Stimulated activated CD4-positive, alpha-beta T cell treated with anti-CD3 and anti-CD28 coated beads, Interleukin-12 subunit alpha, Interleukin-12 subunit beta, amount 100 ng/mL, for 24 hours (primary cell): ENCODE results near the gene IQGAP2.
"Not testable (repeated sequence)": the region's sequence is repeated elsewhere in the genome, so short reads cannot be mapped to it uniquely, and the experiment has no call there.

Experiments used
- DNase-seq, 2 experiments: peaks; one replicate each; pipeline ENCODE4 v3.0.0-alpha.2; 2020; ENCODE audit warnings: low read depth in 2 of 2

Gene IQGAP2, protein sequence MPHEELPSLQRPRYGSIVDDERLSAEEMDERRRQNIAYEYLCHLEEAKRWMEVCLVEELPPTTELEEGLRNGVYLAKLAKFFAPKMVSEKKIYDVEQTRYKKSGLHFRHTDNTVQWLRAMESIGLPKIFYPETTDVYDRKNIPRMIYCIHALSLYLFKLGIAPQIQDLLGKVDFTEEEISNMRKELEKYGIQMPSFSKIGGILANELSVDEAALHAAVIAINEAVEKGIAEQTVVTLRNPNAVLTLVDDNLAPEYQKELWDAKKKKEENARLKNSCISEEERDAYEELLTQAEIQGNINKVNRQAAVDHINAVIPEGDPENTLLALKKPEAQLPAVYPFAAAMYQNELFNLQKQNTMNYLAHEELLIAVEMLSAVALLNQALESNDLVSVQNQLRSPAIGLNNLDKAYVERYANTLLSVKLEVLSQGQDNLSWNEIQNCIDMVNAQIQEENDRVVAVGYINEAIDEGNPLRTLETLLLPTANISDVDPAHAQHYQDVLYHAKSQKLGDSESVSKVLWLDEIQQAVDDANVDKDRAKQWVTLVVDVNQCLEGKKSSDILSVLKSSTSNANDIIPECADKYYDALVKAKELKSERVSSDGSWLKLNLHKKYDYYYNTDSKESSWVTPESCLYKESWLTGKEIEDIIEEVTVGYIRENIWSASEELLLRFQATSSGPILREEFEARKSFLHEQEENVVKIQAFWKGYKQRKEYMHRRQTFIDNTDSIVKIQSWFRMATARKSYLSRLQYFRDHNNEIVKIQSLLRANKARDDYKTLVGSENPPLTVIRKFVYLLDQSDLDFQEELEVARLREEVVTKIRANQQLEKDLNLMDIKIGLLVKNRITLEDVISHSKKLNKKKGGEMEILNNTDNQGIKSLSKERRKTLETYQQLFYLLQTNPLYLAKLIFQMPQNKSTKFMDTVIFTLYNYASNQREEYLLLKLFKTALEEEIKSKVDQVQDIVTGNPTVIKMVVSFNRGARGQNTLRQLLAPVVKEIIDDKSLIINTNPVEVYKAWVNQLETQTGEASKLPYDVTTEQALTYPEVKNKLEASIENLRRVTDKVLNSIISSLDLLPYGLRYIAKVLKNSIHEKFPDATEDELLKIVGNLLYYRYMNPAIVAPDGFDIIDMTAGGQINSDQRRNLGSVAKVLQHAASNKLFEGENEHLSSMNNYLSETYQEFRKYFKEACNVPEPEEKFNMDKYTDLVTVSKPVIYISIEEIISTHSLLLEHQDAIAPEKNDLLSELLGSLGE (N-terminal part only)

DNA sequence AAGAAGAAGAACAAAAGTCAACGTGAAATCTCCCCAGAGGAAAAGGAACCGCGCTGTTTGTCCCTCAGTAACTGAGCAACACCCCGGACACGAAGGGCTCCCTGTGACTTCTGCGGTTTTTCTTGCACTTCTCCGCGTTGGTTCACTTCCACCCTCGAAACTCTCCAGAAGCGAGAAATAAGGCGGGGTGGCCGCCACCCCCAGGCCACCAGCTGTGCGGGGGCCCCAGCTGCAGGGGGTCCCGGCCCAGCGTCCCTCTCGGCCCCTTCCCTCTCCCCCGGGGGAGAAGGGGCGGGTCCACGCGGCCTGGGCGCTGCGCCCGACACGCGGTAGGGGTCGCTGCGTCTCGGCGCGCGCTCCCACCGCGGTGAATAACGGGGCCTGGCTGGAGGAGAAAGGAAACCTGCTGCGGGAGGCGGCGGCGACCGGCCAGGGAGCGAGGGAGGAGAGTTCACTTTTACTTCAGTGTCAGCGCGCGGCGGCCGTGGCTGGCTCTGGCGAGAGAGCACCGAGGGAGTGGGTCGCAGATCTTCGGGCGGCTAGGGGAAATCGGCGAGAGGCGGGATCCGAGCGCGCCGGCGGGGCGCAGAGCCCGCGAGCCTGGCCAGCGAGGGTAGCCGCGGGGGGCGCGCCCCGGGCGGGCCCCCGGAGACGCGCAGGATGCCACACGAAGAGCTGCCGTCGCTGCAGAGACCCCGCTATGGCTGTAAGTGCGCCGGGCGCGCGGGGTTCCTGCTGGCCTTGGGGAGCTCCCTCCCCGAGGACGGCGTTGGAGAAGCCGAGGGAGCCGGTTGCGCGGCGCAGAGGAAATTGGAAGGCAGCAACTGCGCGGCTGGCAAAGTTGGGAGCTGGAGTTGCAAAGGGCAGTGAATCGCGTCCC lies at the start of gene IQGAP2:
Gene IQGAP2, plus strand, starts transcription at position 400 of the 880 bp plus-strand sequence. Its CDS starts 261 bp downstream, at position 661.
- DNase-seq, result peak; percentile 65

DNA sequence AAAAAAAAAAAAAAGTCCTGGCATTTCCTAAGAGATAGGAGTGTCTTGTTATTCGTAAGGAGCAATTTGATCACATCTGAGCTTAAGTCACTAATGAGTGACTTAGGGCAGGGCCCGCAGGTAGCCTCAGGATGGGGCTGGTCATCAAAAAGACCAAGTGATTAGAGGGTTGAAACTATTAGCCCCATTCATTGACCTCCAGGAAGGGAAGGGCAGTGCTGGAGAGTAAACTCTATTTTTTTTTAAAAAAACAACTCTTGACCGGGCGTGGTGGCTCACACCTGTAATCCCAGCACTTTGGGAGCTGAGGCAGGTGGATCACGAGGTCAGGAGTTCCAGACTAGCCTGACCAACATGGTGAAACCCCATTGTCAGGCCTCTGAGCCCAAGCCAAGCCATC lies 46.2 kb upstream of the IQGAP2 start:
- DNase-seq, result no peak

DNA sequence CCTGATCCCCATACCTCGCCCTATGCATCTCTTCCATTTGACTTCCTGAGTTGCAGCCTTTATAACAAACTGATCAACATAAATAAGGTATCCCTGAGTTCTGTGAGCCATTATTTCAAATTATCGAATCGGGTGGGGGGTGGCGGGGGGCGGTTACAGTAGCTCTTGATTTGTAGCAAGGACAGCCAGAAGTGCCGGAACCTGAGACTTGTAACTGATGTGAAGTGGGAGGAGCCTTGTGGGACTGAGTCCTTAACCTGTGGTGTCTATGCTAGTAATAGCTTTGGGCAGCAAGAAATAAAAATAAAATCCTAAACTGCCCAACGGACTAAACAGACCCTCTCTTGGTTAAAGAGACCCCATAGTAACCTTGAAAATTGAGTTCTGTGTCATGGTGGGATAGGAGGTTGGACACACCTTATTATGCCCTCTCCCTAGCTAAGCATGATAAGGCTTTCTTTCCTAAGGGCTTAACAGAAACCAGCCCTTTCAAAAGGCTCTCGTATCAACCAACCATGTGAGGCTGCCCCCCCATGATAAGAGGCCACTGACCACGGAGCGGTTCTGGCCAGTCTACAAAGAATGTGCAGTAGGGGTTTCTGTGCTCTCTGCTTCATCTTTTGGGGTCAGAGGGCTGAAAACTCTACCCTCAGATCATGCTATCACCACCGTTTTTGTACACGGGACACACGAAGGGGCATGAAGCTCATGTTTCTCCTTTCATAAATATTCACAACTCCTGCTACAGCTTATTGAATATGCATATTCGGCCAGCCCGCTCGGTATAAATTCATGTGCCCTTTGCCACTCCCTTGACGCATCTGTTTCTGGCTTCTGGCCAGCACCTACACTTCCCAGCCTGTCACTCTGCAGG lies 39.5 kb upstream of the IQGAP2 start:
- DNase-seq, result no peak

DNA sequence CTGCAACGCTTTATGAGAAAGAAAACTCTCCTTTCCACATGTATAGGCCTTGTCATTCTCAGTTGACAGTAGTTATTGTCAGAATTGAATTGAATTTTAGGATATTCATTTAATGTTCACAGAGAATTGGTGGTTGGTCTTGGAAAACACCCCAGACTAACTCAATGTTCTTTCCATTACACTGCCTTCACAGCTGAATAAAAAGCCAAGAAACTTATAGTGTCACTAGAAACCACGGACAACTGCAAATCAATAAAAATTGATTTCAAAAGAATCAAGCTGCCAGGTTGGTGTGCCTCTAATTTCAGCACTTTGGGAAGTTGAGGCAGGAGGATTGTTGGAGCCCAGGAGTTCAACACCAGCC lies 38.9 kb upstream of the IQGAP2 start:
- DNase-seq, result no peak

DNA sequence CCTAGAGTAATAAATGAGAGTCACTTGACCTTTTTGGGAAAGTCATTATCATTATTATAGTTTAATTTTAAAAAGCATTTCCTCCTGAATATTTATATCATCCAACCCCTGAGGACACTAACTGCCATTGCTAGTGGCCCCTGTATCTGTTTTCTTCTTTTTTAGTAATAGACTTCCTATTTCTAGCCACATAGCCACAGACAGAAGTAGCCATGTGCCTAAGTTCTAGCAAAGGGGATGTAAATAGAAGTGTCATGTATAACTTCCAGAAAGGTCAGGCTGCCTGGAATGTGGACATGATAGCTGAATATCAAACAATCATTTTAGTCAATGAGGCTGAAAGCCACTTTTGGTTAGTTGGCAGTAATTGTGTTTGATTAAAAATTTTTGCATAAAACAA lies 37.5 kb upstream of the IQGAP2 start:
- no peak for DNase-seq

DNA sequence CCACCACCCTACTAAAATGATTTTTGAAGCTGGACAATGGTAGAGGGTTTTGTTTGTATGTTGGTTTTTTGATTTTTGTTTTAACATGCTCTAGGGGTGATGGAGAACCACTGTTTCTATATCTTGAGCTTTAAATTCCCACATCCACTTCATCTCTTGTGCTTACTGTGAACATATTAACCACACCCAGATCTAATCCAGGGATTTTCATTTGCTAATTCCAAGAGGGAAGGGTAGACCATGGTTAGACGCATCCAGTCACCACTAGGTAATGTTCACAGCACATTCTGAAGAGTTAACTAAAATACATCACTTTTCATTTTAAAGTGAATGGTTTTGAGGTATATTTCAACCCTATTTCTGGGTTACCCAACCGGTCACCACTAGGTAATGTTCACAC lies 36.5 kb upstream of the IQGAP2 start:
- no peak for DNase-seq

DNA sequence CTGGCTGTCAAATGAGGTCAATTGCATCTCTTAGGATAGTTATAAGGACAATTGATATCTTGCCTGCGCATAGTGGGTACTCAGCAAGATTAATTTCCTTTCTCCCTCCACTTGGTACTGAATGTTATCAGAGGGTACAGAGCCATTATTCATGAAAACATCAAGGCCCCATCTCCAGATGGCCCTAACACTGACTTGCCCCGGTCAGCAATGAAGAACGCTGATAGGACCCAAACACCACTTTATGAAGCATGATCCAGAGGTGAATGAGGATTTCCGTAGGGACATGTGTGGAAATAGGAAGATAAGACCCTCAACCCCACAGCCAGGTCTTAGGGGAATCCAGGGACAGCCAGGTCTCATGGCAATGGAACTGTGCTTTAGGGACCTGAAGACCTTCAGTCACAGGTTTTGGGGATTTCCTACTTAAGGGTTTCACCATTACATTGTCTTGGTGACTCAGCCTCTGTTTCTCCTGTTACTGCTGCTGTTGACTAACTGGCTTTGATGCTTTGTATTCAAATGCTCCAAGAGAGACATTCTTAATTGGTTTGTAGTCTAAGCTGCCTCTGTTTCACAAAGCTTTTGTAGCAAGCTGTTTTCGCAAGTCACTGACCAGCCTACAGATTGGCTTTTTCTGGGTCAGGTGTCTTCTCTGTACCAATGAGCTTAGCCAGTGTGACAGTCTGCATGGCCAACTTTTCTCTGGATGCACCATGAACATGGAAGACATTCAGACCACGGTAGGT lies 35.3 kb upstream of the IQGAP2 start:
- DNase-seq, result peak in 1 of 2 experiments; percentile 7

DNA sequence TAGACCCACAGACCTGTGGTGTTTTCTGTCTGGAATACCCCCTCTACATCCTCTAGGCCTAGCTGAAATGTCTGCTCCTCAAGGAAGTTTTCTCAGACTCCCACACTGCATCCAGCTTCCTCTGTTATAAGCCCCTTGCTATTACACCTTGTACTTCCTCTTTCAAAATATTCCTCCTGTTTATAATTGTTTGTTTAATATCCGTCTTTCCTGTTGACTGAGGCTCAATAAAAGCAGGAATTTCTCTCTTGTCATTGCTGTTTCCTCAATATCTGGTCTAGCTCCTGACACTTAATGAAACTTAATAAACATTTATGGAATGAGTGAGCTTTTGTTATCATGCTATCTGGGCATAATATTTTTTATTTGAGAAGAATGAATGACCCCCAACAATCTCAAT lies 34.1 kb upstream of the IQGAP2 start:
- no peak for DNase-seq

DNA sequence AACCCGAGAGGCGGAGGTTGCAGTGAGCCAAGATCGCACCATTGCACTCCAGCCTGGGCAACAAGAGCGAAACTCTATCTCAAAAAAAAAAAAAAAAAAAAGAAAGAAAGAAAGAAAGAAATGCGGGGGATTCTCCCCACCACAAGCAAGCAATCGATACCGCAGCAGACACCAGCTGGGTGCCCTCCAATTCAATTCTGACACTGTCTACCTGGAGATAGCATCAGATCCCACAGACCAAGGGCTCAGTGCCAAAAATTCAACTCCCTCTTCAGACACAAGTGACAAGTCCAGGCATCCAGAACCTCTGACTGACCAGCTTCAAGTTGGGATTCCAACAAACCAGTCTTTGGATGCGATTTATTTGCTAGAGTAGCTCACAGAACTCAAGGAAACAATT lies 33.4 kb upstream of the IQGAP2 start:
- DNase-seq, result not testable (repeated sequence)

DNA sequence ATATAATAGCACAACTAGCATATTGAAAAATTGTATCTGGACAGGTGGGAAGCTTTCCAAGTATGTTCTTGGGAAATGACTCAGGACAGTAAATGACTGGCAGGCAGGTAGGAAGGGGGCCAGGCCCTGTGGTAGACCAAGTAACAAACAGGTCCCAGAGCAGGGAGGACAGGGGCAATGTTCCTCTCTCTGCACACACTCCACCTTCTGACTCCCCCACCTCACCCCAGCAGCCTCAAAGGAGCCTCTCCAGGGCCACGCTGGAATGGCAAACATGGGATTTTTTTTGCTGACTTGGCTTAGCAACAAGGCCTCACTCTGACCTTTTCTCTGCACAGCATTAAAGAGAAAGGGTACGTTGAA lies 31.1 kb upstream of the IQGAP2 start:
- DNase-seq, result no peak

DNA sequence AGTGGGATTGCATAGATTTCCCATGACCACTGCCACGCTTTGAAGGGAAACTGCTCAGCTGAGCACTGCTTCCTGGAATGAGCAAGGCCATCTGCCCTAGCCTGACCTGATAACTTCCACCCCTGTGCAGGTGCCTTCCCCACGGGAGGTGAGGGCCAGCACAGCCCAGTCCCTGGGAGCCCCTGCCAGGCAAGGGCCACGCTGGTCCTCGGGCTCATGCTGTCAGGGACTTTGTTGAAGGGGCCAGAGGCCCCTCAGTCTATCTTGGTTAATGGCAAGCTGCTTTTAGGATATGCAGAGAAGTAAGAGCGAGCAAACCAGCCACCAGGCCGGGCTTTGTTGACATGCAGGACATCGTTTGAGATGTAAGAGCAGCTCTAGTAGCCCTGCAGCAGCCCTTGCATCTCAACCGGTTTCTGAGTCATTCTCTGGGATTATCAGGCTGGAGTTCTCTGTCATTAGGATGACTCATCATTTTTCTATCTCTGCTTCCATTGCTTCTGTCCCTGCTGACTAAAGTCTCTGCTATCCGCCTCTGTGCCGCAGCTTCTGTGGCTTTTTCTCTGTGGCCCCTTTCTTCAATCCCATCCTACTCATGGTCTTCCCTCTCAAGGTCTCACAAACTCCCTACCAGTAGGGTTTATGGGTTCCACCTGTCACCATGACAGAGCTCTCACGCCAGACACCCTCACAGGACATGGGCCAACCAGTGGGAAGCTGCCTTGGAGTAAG lies 30.6 kb upstream of the IQGAP2 start:
- no peak for DNase-seq

DNA sequence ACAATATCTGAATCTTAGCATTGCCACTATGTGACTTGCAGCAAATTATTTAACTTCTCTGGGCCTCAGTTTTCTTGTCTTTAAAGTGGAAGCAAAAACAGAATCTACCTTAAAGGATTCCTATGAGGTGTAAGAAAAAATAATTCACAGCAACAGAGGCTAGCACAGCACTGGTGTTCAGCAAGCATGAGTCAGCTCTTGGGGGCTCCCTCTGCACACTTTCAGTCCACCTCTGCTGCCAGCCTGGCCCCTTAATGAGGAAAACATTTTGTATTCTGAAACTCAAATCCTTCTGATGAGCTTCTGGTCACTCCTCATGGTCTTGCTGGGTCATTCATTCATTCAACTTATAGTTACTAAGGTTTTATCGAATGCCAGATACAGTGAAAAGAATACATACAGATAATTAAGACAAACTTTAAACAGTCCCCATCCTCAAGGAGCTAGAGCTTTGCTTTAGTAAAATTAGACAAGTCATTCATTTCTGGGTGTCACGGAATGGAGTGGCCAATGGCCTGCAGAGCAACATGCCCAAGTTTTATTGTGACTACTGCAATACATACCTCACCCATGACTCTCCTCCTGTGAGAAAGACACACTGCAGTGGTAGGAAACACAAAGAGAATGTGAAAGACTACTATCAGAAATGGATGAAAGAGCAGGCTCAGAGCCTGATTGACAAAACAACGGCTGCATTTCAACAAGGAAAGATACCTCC lies 26.8 kb upstream of the IQGAP2 start:
- no peak for DNase-seq

DNA sequence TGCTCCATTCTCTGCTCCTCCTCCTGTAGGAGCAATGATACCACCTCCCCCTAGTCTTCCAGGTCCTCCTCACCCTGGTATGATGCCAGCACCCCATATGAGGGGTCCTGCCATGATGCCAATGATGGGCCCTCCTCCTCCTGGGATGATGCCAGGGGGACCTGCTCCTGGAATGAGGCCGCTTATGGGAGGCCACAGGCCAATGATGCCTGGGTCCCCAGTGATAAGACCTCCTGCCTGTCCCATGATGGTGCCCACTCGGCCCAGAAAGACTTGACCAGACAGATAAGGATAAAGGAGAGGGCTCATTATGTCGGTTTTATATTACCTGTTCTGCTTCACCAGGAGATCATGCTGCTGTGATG lies 26.2 kb upstream of the IQGAP2 start:
- DNase-seq, result no peak

DNA sequence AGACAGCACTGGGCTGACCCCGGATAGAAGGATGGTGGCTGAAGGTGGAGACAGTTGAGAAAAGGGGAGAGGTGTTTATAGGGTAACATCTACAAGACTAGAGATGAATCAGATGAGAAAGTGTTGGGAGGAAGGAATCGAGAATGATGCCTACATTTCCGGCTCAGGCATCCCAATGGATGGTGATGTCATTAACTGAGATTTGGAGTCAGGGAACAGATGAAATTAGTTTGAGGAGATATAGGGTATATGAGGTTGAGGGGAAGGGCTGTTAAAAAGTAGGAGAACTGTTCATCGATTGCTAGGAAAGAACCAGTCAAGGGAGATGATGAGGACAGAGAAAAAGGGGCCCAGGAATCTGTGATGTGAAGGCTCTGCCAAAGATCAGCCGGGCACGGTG lies 24.7 kb upstream of the IQGAP2 start:
- DNase-seq, result no peak

DNA sequence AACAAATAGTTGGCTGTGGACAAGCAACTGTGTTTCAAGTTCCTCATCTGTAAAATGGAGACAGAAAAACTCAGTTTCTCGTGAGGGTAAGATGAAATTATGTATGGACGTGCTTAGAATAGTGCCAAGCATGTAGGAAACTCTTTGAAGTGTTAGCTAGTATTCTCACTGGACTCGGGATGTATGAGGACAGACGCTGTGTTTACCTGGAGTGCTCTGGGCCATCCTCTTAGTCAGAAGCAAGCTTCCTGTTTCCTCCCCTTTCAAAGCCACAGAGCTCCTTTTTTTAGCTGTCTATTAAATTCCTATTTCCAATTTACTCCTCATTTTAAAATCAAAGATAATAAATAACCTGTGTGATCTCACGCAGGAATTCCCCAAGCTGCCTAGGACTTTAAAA lies 23.8 kb upstream of the IQGAP2 start:
- DNase-seq, result no peak

DNA sequence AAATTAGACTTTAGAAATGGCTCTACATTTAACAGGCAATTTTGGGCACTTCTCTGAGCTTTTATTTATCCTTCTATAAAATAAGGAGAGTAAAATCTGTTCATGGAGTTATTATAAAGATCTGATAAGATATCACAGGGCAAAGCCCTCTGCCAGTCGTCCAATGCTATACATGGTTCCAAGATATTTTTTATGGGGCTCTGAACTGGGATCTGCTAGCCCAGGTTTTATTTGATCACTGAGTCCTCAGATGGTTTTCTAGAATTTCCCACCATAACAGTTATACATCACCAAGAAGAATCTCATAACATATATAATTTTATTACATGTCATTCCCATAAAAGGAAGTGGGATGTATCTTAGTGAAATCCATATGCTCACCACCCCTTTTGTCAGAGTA lies 23.2 kb upstream of the IQGAP2 start:
- DNase-seq, result no peak

DNA sequence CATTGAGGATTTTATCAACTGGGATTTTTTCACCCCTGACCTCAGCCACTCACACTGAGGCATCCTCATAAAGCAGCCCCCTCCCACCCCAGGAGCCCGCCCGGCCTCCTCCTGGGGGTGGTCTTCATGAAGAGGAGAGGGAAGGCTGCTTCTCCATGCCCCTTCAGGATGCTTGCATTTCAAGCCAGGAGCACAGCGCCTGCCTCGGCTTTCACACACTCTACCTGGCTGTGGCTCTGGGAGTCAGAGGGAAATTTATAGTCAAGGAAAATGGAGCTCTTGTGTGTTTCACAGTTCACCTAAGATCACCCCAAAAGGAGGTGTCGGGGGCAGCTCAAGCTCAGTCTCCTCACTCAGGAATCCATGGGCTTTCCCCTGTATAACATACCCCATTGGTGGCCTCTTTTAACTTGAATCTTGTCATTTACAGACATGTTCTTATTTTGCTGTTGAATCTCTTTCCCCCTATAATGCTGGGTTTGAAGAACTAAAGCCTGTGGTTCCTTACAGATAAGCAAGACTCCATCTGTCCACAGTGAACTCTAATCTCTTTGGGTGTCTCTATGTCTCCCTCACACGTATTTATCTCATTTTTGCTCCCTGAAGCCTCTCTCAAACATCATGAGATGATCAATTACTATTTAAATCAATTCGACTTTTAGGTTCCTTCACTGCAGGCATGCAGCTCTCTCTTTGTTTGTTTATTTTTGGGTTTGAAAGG lies 22.6 kb upstream of the IQGAP2 start:
- no peak for DNase-seq
